Pancreas (tissue), 10 donors: ENCODE measurements around the gene ADCY3. TPM values are rescaled to one million over a fixed set of nuclear protein-coding genes. Genes with fewer than 3 reads are reported as not detected.
A peak's percentile ranks its signal among the peaks of the same experiment; 100 is the strongest.

ENCODE experiments used
- ATAC-seq, 4 donors: fragments of 200-7000 bp; cut with Tn5 transposase; one replicate each; pipeline versions ENCODE4 v1.8.0 to v1.9.1; 2020; ENCODE audit warnings: mild to moderate bottlenecking in 4 of 4, moderate library complexity in 4 of 4
- DNase-seq, 6 donors: peaks; one replicate each; pipeline ENCODE4 v3.0.0-alpha.2; 2020
- FAIRE-seq: peaks from 2 replicates; lab custom pipeline; 2012; peaks lifted over from hg19 to GRCh38; lab: Jason Lieb, UNC
- H3K27ac ChIP-seq, 4 donors: fragments of 200-600 bp; sonication (generic); 1 replicate in 3 of 4; 2 replicates in 1 of 4; pipeline versions ENCODE4 v1.5.0 to v1.8.0; 2020
- H3K27me3 ChIP-seq, 4 donors: fragments of 200-600 bp; one replicate each; pipeline ENCODE4 v1.8.0; 2021
- H3K36me3 ChIP-seq, 3 donors: fragments of 200-600 bp; sonication (generic) in 1 of 3; one replicate each; pipeline versions ENCODE4 v1.5.0 to v1.8.0; 2020 to 2021
- H3K4me1 ChIP-seq, 3 donors: fragments of 200-600 bp; one replicate each; pipeline ENCODE4 v1.8.0; 2021
- H3K4me3 ChIP-seq, 4 donors: fragments of 200-600 bp; sonication (generic) in 2 of 4; one replicate each; pipeline versions ENCODE4 v1.5.0 to v1.8.0; 2020 to 2021
- H3K9me3 ChIP-seq, 4 donors: fragments of 200-600 bp; one replicate each; pipeline ENCODE4 v1.8.0; 2021
- CTCF ChIP-seq, 4 donors: fragments of 200-600 bp; sonication (generic) in 3 of 4; IDR thresholded peaks; one replicate each; pipeline versions ENCODE4 v1.5.0 to v1.8.0; 2021; ENCODE audit warnings: antibody characterized with exemption in 4 of 4
- WGBS, 2 donors: extraction: QIAGEN DNeasy Blood & Tissue Kit; methylation state at CpG; one replicate each; pipeline ENCODE4 v1.1.7; 2013; 5-methylcytosine and 5-hydroxymethylcytosine counted together
- intact Hi-C, 3 donors: fragments of 100-400 bp; cut with DNase I; formaldehyde crosslinking; loops; one replicate each; pipeline versions ENCODE4 v1.11.1 to v1.14.2; 2022
- polyA plus RNA-seq, 2 donors: library from polyadenylated mRNA; stranded (reverse); fragments of 200-250 nt; gene quantifications; one replicate each; pipeline ENCODE4 v1.2.3, GENCODE V29; 2013
- total RNA-seq, 6 donors: library from RNA; stranded (reverse); fragmentation: NEBNext Ultra II Directional in 4 of 6; extraction: Animal tissue kit (Norgen Biotek cat#: 25700) in 4 of 6; gene quantifications; one replicate each; pipeline versions ENCODE4 v1.2.1 to v1.2.4, GENCODE V29; 2021 to 2023
- donor health status: healthy with polysubstance abuse.
- donor health status: DM: no; HTN: no; CAD: no; lungs with moderate emphysema.
- donor health status: DM: no; HTN: no; CAD: no.
- donor health status: control.
- donor health status: control.
- donor health status: Bipolar disorder and iron deficiency.
- donor health status: DM: yes; HTN: yes; CAD: no.
- donor health status: DM: no; HTN: no; CAD: no.
- donor health status: DM: no; HTN: no; CAD: no.
- donor health status: DM: yes; HTN: yes; CAD: no.

The ADCY3 gene
- total and polyA plus RNA-seq, 8 donors: 4.7 to 29.4 (median 11.0) TPM

GRCh38 chr2:24903161-24904103 lies 16.6 kb downstream of the ADCY3 start:
- H3K9me3 ChIP-seq: no peaks in the 10 kb centered on the region
- FAIRE-seq: no peak
- DNase-seq: no peak
- H3K27me3 ChIP-seq: no peaks in the 10 kb centered on the region
- no peaks in the 10 kb centered on the region for H3K4me1 ChIP-seq
- TF ChIP-seq CTCF (IDR thresholded peaks at IDR 0.05): no peak
- ATAC-seq: peak in 1 of 4 donors; percentile 21
- H3K4me3 ChIP-seq: no peak overlapping the region
- H3K27ac ChIP-seq: no peak overlapping the region
- WGBS, 2 donors: 90 to 91% methylated on average over 23 of the region's 23 CpGs
- no peaks in the 10 kb centered on the region for H3K36me3 ChIP-seq
- intact Hi-C loops: no loop called here

GRCh38 chr2:24899361-24899910 lies 20.6 kb downstream of the ADCY3 start:
- no peak for TF ChIP-seq CTCF (IDR thresholded peaks at IDR 0.05)
- no peak for FAIRE-seq
- intact Hi-C loops: no loop called here
- no peak for ATAC-seq
- no peak overlapping the region for H3K27ac ChIP-seq
- no peak overlapping the region for H3K4me3 ChIP-seq
- no peaks in the 10 kb centered on the region for H3K4me1 ChIP-seq
- no peaks in the 10 kb centered on the region for H3K27me3 ChIP-seq
- no peaks in the 10 kb centered on the region for H3K36me3 ChIP-seq
- 81 to 89% methylated on average over 7 of the region's 7 CpGs for WGBS, 2 donors
- DNase-seq: no peak
- H3K9me3 ChIP-seq: no peaks in the 10 kb centered on the region

GRCh38 chr2:24898122-24899109 lies 21.6 kb downstream of the ADCY3 start:
- WGBS, 2 donors: 87 to 88% methylated on average over 30 of the region's 30 CpGs
- FAIRE-seq (no peak), DNase-seq (no peak), ATAC-seq (no peak)
- no peaks in the 10 kb centered on the region for H3K9me3 ChIP-seq
- H3K27me3 ChIP-seq: no peaks in the 10 kb centered on the region
- no peak overlapping the region for H3K4me3 ChIP-seq
- no peak for TF ChIP-seq CTCF (IDR thresholded peaks at IDR 0.05)
- no peak overlapping the region for H3K27ac ChIP-seq
- intact Hi-C loops: no loop called here
- no peaks in the 10 kb centered on the region for H3K36me3 ChIP-seq
- H3K4me1 ChIP-seq: no peaks in the 10 kb centered on the region

GRCh38 chr2:24894750-24895149 lies 25.3 kb downstream of the ADCY3 start:
- H3K36me3 ChIP-seq: no peaks in the 10 kb centered on the region
- H3K27me3 ChIP-seq: no peaks in the 10 kb centered on the region
- DNase-seq (no peak), FAIRE-seq (no peak), ATAC-seq (no peak)
- H3K9me3 ChIP-seq: no peaks in the 10 kb centered on the region
- no peaks in the 10 kb centered on the region for H3K4me1 ChIP-seq
- intact Hi-C loops: no loop called here
- WGBS, 2 donors: 70 to 84% methylated on average over 3 of the region's 3 CpGs
- no peak for TF ChIP-seq CTCF (IDR thresholded peaks at IDR 0.05)
- no peak overlapping the region for H3K27ac ChIP-seq
- H3K4me3 ChIP-seq: no peak overlapping the region
